Smooth muscle cell (in vitro differentiated cells): Measurements from ENCODE around the gene EGLN1. TPM values are rescaled to one million over a fixed set of nuclear protein-coding genes. Genes with fewer than 3 reads are reported as not detected.
"Not testable (repeated sequence)": the region's sequence is repeated elsewhere in the genome, so short reads cannot be mapped to it uniquely, and the experiment has no call there.

Experiments used
- DNase-seq: peaks from one replicate; lab custom pipeline; 2025; ENCODE audit not compliant: unreplicated experiment; lab: John Stamatoyannopoulos, UW
- H2AFZ ChIP-seq: fragments of 200-600 bp; sonication (generic); 2 replicates; pipeline ENCODE4 v1.6.0; 2016; ENCODE audit warnings: antibody characterized with exemption, low read depth, mild to moderate bottlenecking
- H3F3A ChIP-seq: fragments of 200-600 bp; sonication (generic); 2 replicates; pipeline ENCODE4 v1.6.0; 2017; ENCODE audit warnings: antibody characterized with exemption, low read depth
- H3K27ac ChIP-seq: fragments of 200-600 bp; sonication (generic); 2 replicates; pipeline ENCODE4 v1.5.1; 2016; ENCODE audit warnings: low read depth, mild to moderate bottlenecking
- H3K27me3 ChIP-seq: fragments of 200-600 bp; sonication (generic); 2 replicates; pipeline ENCODE4 v1.6.1; 2016; ENCODE audit warnings: low read depth, mild to moderate bottlenecking
- H3K36me3 ChIP-seq: fragments of 200-600 bp; sonication (generic); 2 replicates; pipeline ENCODE4 v1.5.1; 2016; ENCODE audit warnings: low read depth
- H3K4me1 ChIP-seq: fragments of 200-600 bp; sonication (generic); 2 replicates; pipeline ENCODE4 v1.5.1; 2016; ENCODE audit warnings: low read depth
- H3K4me2 ChIP-seq: fragments of 200-600 bp; sonication (generic); 2 replicates; pipeline ENCODE4 v1.6.0; 2016; ENCODE audit warnings: mild to moderate bottlenecking
- H3K4me3 ChIP-seq: fragments of 200-600 bp; sonication (generic); 2 replicates; pipeline ENCODE4 v1.5.1; 2016; ENCODE audit warnings: mild to moderate bottlenecking
- H3K79me2 ChIP-seq: fragments of 200-600 bp; sonication (generic); 2 replicates; pipeline ENCODE4 v1.6.0; 2016; ENCODE audit warnings: low read depth, mild to moderate bottlenecking
- H3K9ac ChIP-seq: fragments of 200-600 bp; sonication (generic); 2 replicates; pipeline ENCODE4 v1.6.0; 2016; ENCODE audit warnings: low read depth
- H3K9me3 ChIP-seq: fragments of 200-600 bp; sonication (generic); replicated peaks from 2 replicates; pipeline ENCODE4 v1.5.1; 2016; ENCODE audit warnings: low read depth
- H4K20me1 ChIP-seq: fragments of 200-600 bp; sonication (generic); 2 replicates; pipeline ENCODE4 v1.6.0; 2016; ENCODE audit warnings: low read depth
- WGBS: methylation state at CpG from one replicate; pipeline ENCODE4 v1.1.7; 2016; ENCODE audit warnings: low lambda C conversion rate; 5-methylcytosine and 5-hydroxymethylcytosine counted together
- polyA plus RNA-seq: library from polyadenylated mRNA; unstranded; fragments of >200 nt; fragmentation: Nextera tagmentation; extraction: Ambion mirVana; gene quantifications from 2 replicates; pipeline ENCODE4 v1.2.1, GENCODE V29; 2016
- total RNA-seq: library from RNA; depleted of rRNA; stranded (reverse); fragments of >200 nt; gene quantifications from 2 replicates; pipeline ENCODE4 v1.2.3, GENCODE V29; 2014
- TF ChIP-seq, protein P1 (sequence below): fragments of 200-600 bp; sonication (generic); IDR thresholded peaks from 2 replicates; pipeline ENCODE4 v1.5.1; 2017; ENCODE audit warnings: borderline replicate concordance, mild to moderate bottlenecking, antibody characterized with exemption; ENCODE audit not compliant: insufficient read depth, poor library complexity, severe bottlenecking

Gene EGLN1
- total and polyA plus RNA-seq, 2 experiments from 2014 or later: 15.7 to 36.8 TPM

DNA sequence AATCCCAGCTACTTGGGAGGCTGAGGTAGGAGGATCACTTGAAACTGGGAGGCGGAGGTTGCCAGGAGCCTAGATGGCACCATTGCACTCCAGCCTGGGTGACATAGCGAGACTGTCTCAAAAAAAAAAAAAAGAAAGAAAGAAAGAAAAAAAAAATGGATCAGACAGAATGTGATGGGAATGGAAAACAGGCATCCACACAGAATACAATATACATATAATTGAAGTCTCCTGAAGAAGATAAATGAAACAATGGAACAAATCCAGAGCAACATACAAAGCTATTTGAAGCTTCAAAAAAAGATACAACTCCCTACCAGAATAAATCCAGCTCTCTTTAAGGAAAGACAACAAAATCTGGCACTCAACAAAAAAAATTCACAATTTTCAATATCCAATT is 10.9 kb upstream of the EGLN1 start:
- H2AFZ ChIP-seq: no peak overlapping the region
- H3K9me3 ChIP-seq: no peaks in the 10 kb centered on the region
- H3K79me2 ChIP-seq: no peaks in the 10 kb centered on the region
- H3K27me3 ChIP-seq: no peaks in the 10 kb centered on the region
- TF ChIP-seq, protein P1, sequence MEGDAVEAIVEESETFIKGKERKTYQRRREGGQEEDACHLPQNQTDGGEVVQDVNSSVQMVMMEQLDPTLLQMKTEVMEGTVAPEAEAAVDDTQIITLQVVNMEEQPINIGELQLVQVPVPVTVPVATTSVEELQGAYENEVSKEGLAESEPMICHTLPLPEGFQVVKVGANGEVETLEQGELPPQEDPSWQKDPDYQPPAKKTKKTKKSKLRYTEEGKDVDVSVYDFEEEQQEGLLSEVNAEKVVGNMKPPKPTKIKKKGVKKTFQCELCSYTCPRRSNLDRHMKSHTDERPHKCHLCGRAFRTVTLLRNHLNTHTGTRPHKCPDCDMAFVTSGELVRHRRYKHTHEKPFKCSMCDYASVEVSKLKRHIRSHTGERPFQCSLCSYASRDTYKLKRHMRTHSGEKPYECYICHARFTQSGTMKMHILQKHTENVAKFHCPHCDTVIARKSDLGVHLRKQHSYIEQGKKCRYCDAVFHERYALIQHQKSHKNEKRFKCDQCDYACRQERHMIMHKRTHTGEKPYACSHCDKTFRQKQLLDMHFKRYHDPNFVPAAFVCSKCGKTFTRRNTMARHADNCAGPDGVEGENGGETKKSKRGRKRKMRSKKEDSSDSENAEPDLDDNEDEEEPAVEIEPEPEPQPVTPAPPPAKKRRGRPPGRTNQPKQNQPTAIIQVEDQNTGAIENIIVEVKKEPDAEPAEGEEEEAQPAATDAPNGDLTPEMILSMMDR: no peak
- H4K20me1 ChIP-seq: no peaks in the 10 kb centered on the region
- H3K4me1 ChIP-seq: no peaks in the 10 kb centered on the region
- no peak overlapping the region for H3K4me3 ChIP-seq
- no peak overlapping the region for H3K27ac ChIP-seq
- WGBS: 88% methylated on average over 2 of the region's 2 CpGs
- DNase-seq: no peak
- no peak overlapping the region for H3K4me2 ChIP-seq
- no peaks in the 10 kb centered on the region for H3F3A ChIP-seq
- no peak overlapping the region for H3K9ac ChIP-seq
- H3K36me3 ChIP-seq: no peaks in the 10 kb centered on the region

DNA sequence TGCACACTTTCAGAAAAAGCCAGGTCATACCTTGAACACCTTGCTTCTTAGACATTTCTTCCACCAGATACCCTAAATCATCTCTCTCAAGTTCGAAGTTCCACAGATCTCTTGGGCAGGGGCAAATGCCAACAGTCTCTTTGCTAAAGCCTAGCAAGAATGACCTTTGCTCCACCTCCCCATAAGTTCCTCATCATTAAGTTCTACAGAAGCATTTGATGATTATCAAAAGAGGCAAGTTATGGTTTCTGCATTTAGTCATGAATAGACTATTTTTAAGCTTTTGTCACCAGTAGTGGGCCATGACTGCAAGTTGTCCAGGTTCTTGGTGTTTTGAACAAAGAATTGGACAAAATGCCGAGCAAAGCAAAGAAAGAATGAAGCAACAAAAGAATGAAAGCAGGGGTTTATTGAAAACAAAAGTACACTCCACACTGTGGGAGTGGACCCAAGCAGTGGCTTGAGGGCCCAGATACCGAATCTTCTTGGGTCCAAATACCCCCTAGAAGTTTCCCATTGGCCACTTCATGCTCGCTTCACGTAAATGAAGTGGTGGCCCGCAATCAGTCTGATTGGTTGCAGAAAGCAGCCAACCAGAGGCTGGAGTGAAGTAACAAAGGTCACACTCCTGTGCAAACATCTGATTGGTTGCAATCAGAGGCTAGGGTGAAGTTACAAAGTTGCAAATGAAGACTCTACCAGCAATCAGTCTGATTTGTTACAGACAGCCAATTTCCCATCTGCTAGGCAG is 9.8 kb upstream of the EGLN1 start:
- no peak for DNase-seq
- H3K9me3 ChIP-seq: no peaks in the 10 kb centered on the region
- no peaks in the 10 kb centered on the region for H3K4me1 ChIP-seq
- peaks cover under 1% of the 10 kb centered on the region for H3K27me3 ChIP-seq
- H3K9ac ChIP-seq: no peak overlapping the region
- H3K4me2 ChIP-seq: no peak overlapping the region
- 96% methylated on average over 6 of the region's 6 CpGs for WGBS
- no peak overlapping the region for H2AFZ ChIP-seq
- H3K4me3 ChIP-seq: no peak overlapping the region
- TF ChIP-seq, protein P1: no peak
- H4K20me1 ChIP-seq: no peaks in the 10 kb centered on the region
- no peak overlapping the region for H3K27ac ChIP-seq
- no peaks in the 10 kb centered on the region for H3F3A ChIP-seq
- H3K36me3 ChIP-seq: no peaks in the 10 kb centered on the region
- H3K79me2 ChIP-seq: no peaks in the 10 kb centered on the region

DNA sequence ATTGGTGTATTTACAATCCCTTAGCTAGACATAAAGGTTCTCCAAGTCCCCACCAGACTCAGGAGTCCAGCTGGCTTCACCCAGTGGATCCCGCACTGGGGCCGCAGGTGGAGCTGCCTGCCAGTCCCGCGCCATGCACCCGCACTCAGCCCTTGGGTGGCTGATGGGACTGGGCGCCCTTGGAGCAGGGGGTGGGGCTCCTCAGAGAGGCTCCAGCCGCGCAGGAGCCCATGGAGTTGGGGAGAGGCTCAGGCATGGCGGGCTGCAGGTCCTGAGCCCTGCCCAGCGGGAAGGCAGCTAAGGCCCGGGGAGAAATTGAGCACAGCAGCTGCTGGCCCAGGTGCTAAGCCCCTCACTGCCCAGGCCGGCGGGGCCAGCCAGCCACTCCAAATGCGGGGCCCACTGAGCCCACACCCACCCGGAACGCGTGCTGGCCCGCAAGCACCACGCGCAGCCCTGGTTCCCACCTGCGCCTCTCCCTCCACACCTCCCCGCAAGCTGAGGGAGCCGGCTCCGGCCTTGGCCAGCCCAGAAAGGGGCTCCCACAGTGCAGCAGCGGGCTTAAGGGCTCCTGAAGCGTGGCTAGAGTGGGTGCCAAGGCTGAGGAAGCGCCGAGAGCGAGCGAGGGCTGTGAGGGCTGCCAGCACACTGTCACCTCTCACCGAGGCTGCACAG is 8.7 kb upstream of the EGLN1 start:
- H3K9ac ChIP-seq, DNase-seq, H3K9me3 ChIP-seq, H3K4me2 ChIP-seq, H3F3A ChIP-seq, H3K79me2 ChIP-seq, H2AFZ ChIP-seq, H3K4me1 ChIP-seq, H3K4me3 ChIP-seq, H3K36me3 ChIP-seq, H3K27me3 ChIP-seq, H3K27ac ChIP-seq, H4K20me1 ChIP-seq: not testable (repeated sequence)
- 95% methylated on average over 31 of the region's 31 CpGs for WGBS

DNA sequence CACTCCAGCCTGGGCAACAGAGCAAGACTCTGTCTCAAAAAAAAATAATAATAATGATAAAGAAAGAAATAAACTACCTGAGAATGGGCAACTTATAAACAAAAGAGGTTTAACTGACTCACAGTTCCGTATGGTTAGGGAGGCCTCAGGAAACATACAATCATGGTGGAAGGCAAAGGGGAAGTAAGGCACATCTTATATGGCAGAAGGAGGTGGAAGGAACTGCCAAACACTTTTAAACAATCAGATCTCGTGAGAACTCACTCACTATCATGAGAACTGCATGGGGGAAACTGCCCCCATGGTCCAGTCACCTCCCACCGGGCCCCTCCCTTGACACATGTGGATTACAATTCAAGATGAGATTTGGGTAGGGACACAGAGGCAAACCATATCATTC is 6.3 kb upstream of the EGLN1 start:
- Histone ChIP-seq H3K9ac (no peak overlapping the region), H3K4me3 (no peak overlapping the region), H4K20me1 (no peaks in the 10 kb centered on the region), H3K36me3 (no peaks in the 10 kb centered on the region), H2AFZ (no peak overlapping the region), H3K27ac (no peak overlapping the region), H3K27me3 (peaks cover 11% of the 10 kb centered on the region), H3F3A (peaks cover 5% of the 10 kb centered on the region), H3K4me1 (peaks cover 2% of the 10 kb centered on the region), H3K9me3 (no peaks in the 10 kb centered on the region), H3K4me2 (no peak overlapping the region), H3K79me2 (no peaks in the 10 kb centered on the region)
- DNase-seq: no peak
- TF ChIP-seq, protein P1: no peak
- 94% methylated on average over 3 of the region's 3 CpGs for WGBS
